Panc1 (cell line): ENCODE results near the gene AHRR.

Source experiments
- CTCF ChIP-seq: fragments of 450-650 bp; IDR thresholded peaks from 2 replicates; pipeline ENCODE4 v1.5.1; 2017; ENCODE audit warnings: mild to moderate bottlenecking
- POLR2AphosphoS5 ChIP-seq: IDR thresholded peaks from 2 replicates; pipeline ENCODE4 v1.6.1; 2012; ENCODE audit warnings: mild to moderate bottlenecking, low read depth, low read length, moderate library complexity
- REST ChIP-seq, 2 experiments: IDR thresholded peaks; 2 replicates each; pipeline ENCODE4 v1.6.1; 2011 to 2012; ENCODE audit warnings: low read depth in 2 of 2, control low read depth in 1 of 2, low read length in 1 of 2, mild to moderate bottlenecking in 1 of 2, moderate library complexity in 1 of 2; ENCODE audit not compliant: insufficient read depth in 1 of 2
- TCF7L2 ChIP-seq: IDR thresholded peaks from 2 replicates; pipeline ENCODE4 v1.6.1; 2011; ENCODE audit warnings: mild to moderate bottlenecking, low read depth, low read length, inconsistent platforms

- no peak for TF ChIP-seq POLR2AphosphoS5
- TF ChIP-seq CTCF, result no peak
- no peak for TF ChIP-seq REST (IDR thresholded peaks at IDR 0.05; ENCODE audit: insufficient read depth in 1 of 2, low read depth in 2 of 2, low read length in 1 of 2)
- no peak for TF ChIP-seq TCF7L2
These were observed 111.6 kb downstream of the AHRR start for GRCh38 chr5:432928-433791.
